Bronchial epithelial cell (primary cell): ENCODE results near the gene DBNDD1. TPM values are rescaled to one million over a fixed set of nuclear protein-coding genes. Genes with fewer than 3 reads are reported as not detected.

ENCODE experiments used
- DNase-seq: peaks from one replicate; pipeline ENCODE4 v3.0.0-alpha.2; 2010; ENCODE audit warnings: low read depth
- FAIRE-seq: peaks from 2 replicates; lab custom pipeline; 2011; peaks lifted over from hg19 to GRCh38; lab: Jason Lieb, UNC
- H3K27me3 ChIP-seq: 2 replicates; pipeline ENCODE4 v1.5.1; 2011; ENCODE audit warnings: low read length; ENCODE audit not compliant: control insufficient read depth, insufficient read depth
- H3K36me3 ChIP-seq: 2 replicates; pipeline ENCODE4 v1.5.1; 2011; ENCODE audit warnings: low read length; ENCODE audit not compliant: control insufficient read depth, insufficient read depth
- H3K4me3 ChIP-seq: 2 replicates; pipeline ENCODE4 v1.5.1; 2011; ENCODE audit warnings: mild to moderate bottlenecking, low read depth, low read length, control low read depth
- CTCF ChIP-seq: IDR thresholded peaks from 2 replicates; pipeline ENCODE4 v1.5.1; 2011; ENCODE audit warnings: mild to moderate bottlenecking, moderate library complexity, low read length, control low read depth, inconsistent platforms; ENCODE audit not compliant: insufficient read depth, severe bottlenecking
- total RNA-seq: library from RNA; depleted of rRNA; stranded (reverse); fragments of >200 nt; gene quantifications from 2 replicates; pipeline ENCODE4 v1.2.1, GENCODE V29; 2014

Gene DBNDD1
- total RNA-seq, 1 donor from 2014 or later: 1.3 TPM

GRCh38 chr16:89994389-89994720, 24.9 kb downstream of the DBNDD1 start:
- TF ChIP-seq CTCF: no peak
- H3K27me3 ChIP-seq: no peaks in the 10 kb centered on the region
- peaks cover 19% of the 10 kb centered on the region for H3K36me3 ChIP-seq
- no peak overlapping the region for H3K4me3 ChIP-seq
- FAIRE-seq (no peak), DNase-seq (no peak)

GRCh38 chr16:89993971-89994370, 25.3 kb downstream of the DBNDD1 start:
- Histone ChIP-seq H3K27me3 (no peaks in the 10 kb centered on the region), H3K4me3 (no peak overlapping the region), H3K36me3 (peaks cover 21% of the 10 kb centered on the region)
- DNase-seq (no peak), FAIRE-seq (no peak)
- TF ChIP-seq CTCF: no peak

- TF ChIP-seq CTCF: no peak
- Histone ChIP-seq H3K36me3 (peaks cover 21% of the 10 kb centered on the region), H3K4me3 (no peak overlapping the region), H3K27me3 (no peaks in the 10 kb centered on the region)
- DNase-seq (no peak), FAIRE-seq (no peak)
Observed at GRCh38 chr16:89993377-89993776, 25.9 kb downstream of the DBNDD1 start.

- H3K4me3 ChIP-seq: no peak overlapping the region
- H3K27me3 ChIP-seq: no peaks in the 10 kb centered on the region
- FAIRE-seq (no peak), DNase-seq (no peak)
- TF ChIP-seq CTCF: no peak
- peaks cover 27% of the 10 kb centered on the region for H3K36me3 ChIP-seq
Observed at GRCh38 chr16:89990799-89991198, 28.5 kb downstream of the DBNDD1 start.

GRCh38 chr16:89988951-89989350, 30.3 kb downstream of the DBNDD1 start:
- Histone ChIP-seq H3K4me3 (no peak overlapping the region), H3K27me3 (no peaks in the 10 kb centered on the region), H3K36me3 (peaks cover 33% of the 10 kb centered on the region)
- no peak for DNase-seq
- no peak for FAIRE-seq
- TF ChIP-seq CTCF: no peak

GRCh38 chr16:89987169-89987568, 32.1 kb downstream of the DBNDD1 start:
- H3K4me3 ChIP-seq: no peak overlapping the region
- no peak for TF ChIP-seq CTCF
- no peaks in the 10 kb centered on the region for H3K27me3 ChIP-seq
- DNase-seq: no peak
- no peak for FAIRE-seq
- peaks cover 31% of the 10 kb centered on the region for H3K36me3 ChIP-seq
